IMR-90 (cell line): ENCODE measurements around the gene CCDC7. TPM values are rescaled to one million over a fixed set of nuclear protein-coding genes. Genes with fewer than 3 reads are reported as not detected.

Experiments used
- ATAC-seq: fragments of 200-7000 bp; cut with Tn5 transposase; 2 replicates; pipeline ENCODE4 v1.9.1; 2020; ENCODE audit warnings: low read depth, mild to moderate bottlenecking, moderate library complexity
- BruUV-seq: library from RNA; stranded (reverse); fragments of 400-500 nt; replicated peaks from 2 replicates; lab custom pipeline; 2021; lab: Mats Ljungman, UMichigan
- CTCF ChIA-PET: fragments of 300-600 bp; formaldehyde crosslinking; extraction: SDS; loops from one replicate; lab custom pipeline; 2021; ENCODE audit warnings: antibody characterized with exemption; lab: Yijun Ruan, JAX
- POLR2A ChIA-PET: fragments of 300-600 bp; sonication (Branson Sonifier 250); formaldehyde crosslinking; loops from one replicate; lab custom pipeline; 2022; ENCODE audit warnings: antibody characterized with exemption; ENCODE audit not compliant: unreplicated experiment; lab: Charles Lee
- DNase-seq: peaks from one replicate; pipeline ENCODE4 v3.0.0; 2013
- H2AFZ ChIP-seq: replicated peaks from 2 replicates; pipeline ENCODE3; 2013; ENCODE audit warnings: low read length, mild to moderate bottlenecking; ENCODE audit not compliant: poor library complexity
- H2AK5ac ChIP-seq: 2 replicates; pipeline ENCODE4 v1.6.1; 2013; ENCODE audit warnings: low read depth, low read length, inconsistent platforms
- H2AK9ac ChIP-seq: replicated peaks from 2 replicates; pipeline ENCODE3; 2013; ENCODE audit warnings: mild to moderate bottlenecking, low read depth, low read length, moderate library complexity; ENCODE audit not compliant: poor library complexity
- H2BK120ac ChIP-seq: 2 replicates; pipeline ENCODE4 v1.6.1; 2013; ENCODE audit warnings: low read depth, low read length, inconsistent platforms
- H2BK15ac ChIP-seq: 3 replicates; pipeline ENCODE4 v1.6.1; 2013; ENCODE audit warnings: low read depth, low read length, inconsistent platforms
- H2BK20ac ChIP-seq: 2 replicates; pipeline ENCODE4 v1.6.1; 2013; ENCODE audit warnings: low read depth, mild to moderate bottlenecking, inconsistent platforms, low read length, moderate library complexity
- H2BK5ac ChIP-seq: 2 replicates; pipeline ENCODE4 v1.6.1; 2013; ENCODE audit warnings: mild to moderate bottlenecking, low read depth, low read length, inconsistent platforms; ENCODE audit not compliant: poor library complexity, severe bottlenecking
- H3K14ac ChIP-seq: replicated peaks from 2 replicates; pipeline ENCODE4 v1.6.1; 2013; ENCODE audit warnings: low read depth, low read length, inconsistent platforms
- H3K18ac ChIP-seq: 2 replicates; pipeline ENCODE4 v1.6.1; 2013; ENCODE audit warnings: low read depth, low read length, control low read depth
- H3K23ac ChIP-seq: 2 replicates; pipeline ENCODE4 v1.6.1; 2013; ENCODE audit warnings: low read depth, low read length, inconsistent platforms
- H3K27ac ChIP-seq: 2 replicates; pipeline ENCODE4 v1.5.1; 2013; ENCODE audit warnings: mild to moderate bottlenecking, control low read depth, low read length; ENCODE audit not compliant: insufficient read depth
- H3K27me3 ChIP-seq: 2 replicates; pipeline ENCODE4 v1.6.1; 2013; ENCODE audit warnings: low read length; ENCODE audit not compliant: control insufficient read depth, insufficient read depth
- H3K36me3 ChIP-seq: 2 replicates; pipeline ENCODE4 v1.6.1; 2013; ENCODE audit warnings: low read length, mixed read lengths; ENCODE audit not compliant: control insufficient read depth, insufficient read depth
- H3K4ac ChIP-seq: 2 replicates; pipeline ENCODE4 v1.6.1; 2013; ENCODE audit warnings: low read depth, low read length, inconsistent platforms
- H3K4me1 ChIP-seq: 2 replicates; pipeline ENCODE4 v1.6.1; 2013; ENCODE audit warnings: low read length, mixed read lengths; ENCODE audit not compliant: control insufficient read depth, insufficient read depth
- H3K4me2 ChIP-seq: 2 replicates; pipeline ENCODE4 v1.6.1; 2013; ENCODE audit warnings: low read depth, mild to moderate bottlenecking, control low read depth, low read length, moderate library complexity
- H3K4me3 ChIP-seq: 2 replicates; pipeline ENCODE4 v1.5.1; 2013; ENCODE audit warnings: low read depth, mild to moderate bottlenecking, control low read depth, low read length, moderate library complexity; ENCODE audit not compliant: insufficient read depth
- H3K56ac ChIP-seq: 2 replicates; pipeline ENCODE4 v1.6.1; 2013; ENCODE audit warnings: low read length, inconsistent platforms; ENCODE audit not compliant: insufficient read depth; ENCODE audit errors: extremely low read depth
- H3K79me1 ChIP-seq, 2 experiments: 2 replicates each; pipeline ENCODE4 v1.6.1; 2013; ENCODE audit warnings: low read length in 2 of 2, inconsistent platforms in 1 of 2, low read depth in 1 of 2
- H3K9ac ChIP-seq: 2 replicates; pipeline ENCODE4 v1.6.1; 2013; ENCODE audit warnings: low read depth, low read length, control low read depth
- H3K9me1 ChIP-seq: 2 replicates; pipeline ENCODE4 v1.6.1; 2013; ENCODE audit warnings: low read length, inconsistent platforms; ENCODE audit not compliant: insufficient read depth
- H3K9me3 ChIP-seq: 2 replicates; pipeline ENCODE4 v1.6.1; 2013; ENCODE audit warnings: low read length; ENCODE audit not compliant: control insufficient read depth, insufficient read depth
- H4K20me1 ChIP-seq: 2 replicates; pipeline ENCODE4 v1.6.1; 2013; ENCODE audit warnings: low read length, inconsistent platforms; ENCODE audit not compliant: insufficient read depth
- H4K5ac ChIP-seq: 2 replicates; pipeline ENCODE4 v1.6.1; 2013; ENCODE audit warnings: mild to moderate bottlenecking, low read depth, low read length, control low read depth
- H4K8ac ChIP-seq, 2 experiments: 2 replicates each; pipeline ENCODE4 v1.6.1; 2013; ENCODE audit warnings: low read depth in 2 of 2, low read length in 2 of 2, control low read depth in 1 of 2, inconsistent platforms in 1 of 2
- H4K91ac ChIP-seq: 2 replicates; pipeline ENCODE4 v1.6.1; 2013; ENCODE audit warnings: low read depth, low read length, inconsistent platforms; ENCODE audit not compliant: insufficient read depth
- CEBPB ChIP-seq: IDR thresholded peaks from 2 replicates; pipeline ENCODE4 v1.6.1; 2012; ENCODE audit warnings: low read depth, low read length, improper control_type of control experiment
- MAZ ChIP-seq: IDR thresholded peaks from 2 replicates; pipeline ENCODE4 v1.6.1; 2012; ENCODE audit warnings: low read depth, mild to moderate bottlenecking, low read length, improper control_type of control experiment, moderate library complexity, borderline replicate concordance
- POLR2A ChIP-seq: IDR thresholded peaks from 2 replicates; pipeline ENCODE4 v1.6.1; 2012; ENCODE audit warnings: mild to moderate bottlenecking, low read depth, low read length
- SMC3 ChIP-seq: fragments of 150-350 bp; IDR thresholded peaks from 2 replicates; pipeline ENCODE4 v1.6.1; 2016; ENCODE audit warnings: low read depth, mild to moderate bottlenecking, antibody characterized with exemption, low read length, moderate library complexity
- WGBS, 2 experiments: methylation state at CpG; one replicate each; pipeline versions ENCODE4 v1.1.5 to v1.1.7; 2013; ENCODE audit warnings: missing lambda C conversion rate in 2 of 2; ENCODE audit not compliant: insufficient read length in 1 of 2; ENCODE audit errors: extremely low coverage in 2 of 2; 5-methylcytosine and 5-hydroxymethylcytosine counted together
- dilution Hi-C: fragments of 300-500 bp; cut with HindIII; formaldehyde crosslinking; loops from one replicate; pipeline ENCODE4 v1.14.3; 2018; ENCODE audit warnings: low sequenced_read_pairs; ENCODE audit not compliant: unreplicated experiment
- in situ Hi-C: fragments of 300-500 bp; cut with MboI; formaldehyde crosslinking; loops from 3 replicates; pipeline ENCODE4 v1.14.3; 2019; ENCODE audit warnings: low sequenced_read_pairs, inconsistent platforms, mixed read lengths
- intact Hi-C: fragments of 100-400 bp; cut with micrococcal nuclease; formaldehyde crosslinking; loops from 2 replicates; pipeline ENCODE4 v1.10.0; 2022
- polyA plus RNA-seq, 3 experiments: library from polyadenylated mRNA; depleted of rRNA; stranded (reverse); fragments of >200 nt; gene quantifications; 2 replicates each; pipeline ENCODE4 v1.2.3, GENCODE V29; 2012; ENCODE audit warnings: low replicate concordance in 1 of 3
- total RNA-seq: library from RNA; depleted of rRNA; stranded (reverse); fragments of >200 nt; gene quantifications from 2 replicates; pipeline ENCODE4 v1.2.3, GENCODE V29; 2012
- TF ChIP-seq, protein P1 (sequence below): fragments of 150-350 bp; IDR thresholded peaks from 2 replicates; pipeline ENCODE4 v1.6.1; 2016; ENCODE audit warnings: low read depth, mild to moderate bottlenecking, low read length, moderate library complexity, borderline replicate concordance

The CCDC7 gene
- total and polyA plus RNA-seq, 2 of the 4 experiments (the other 2 are of a cell fraction) = 0.74 to 4.3 TPM

DNA sequence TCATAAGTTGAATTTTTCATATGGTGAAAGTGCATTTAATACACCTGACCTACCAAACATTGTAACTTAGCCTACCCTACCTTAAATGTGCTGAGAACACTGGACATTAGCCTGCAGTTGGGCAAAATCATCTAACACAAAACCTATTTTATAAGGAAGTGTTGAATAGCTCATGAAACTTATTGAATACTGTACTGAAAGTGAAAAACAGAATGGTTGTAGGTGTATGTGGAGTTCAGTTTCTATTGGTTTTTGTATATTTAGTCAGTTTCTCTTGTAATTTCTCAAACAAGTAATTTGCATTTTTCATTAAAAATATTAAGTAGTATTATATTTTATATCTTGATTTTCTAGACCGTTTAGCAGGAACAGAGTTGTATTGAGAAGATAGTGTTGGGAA lies 15.3 kb downstream of the CCDC7 start:
- dilution Hi-C loops (no loop called here), intact Hi-C loops (no loop called here), in situ Hi-C loops (no loop called here)
- Histone ChIP-seq H3K18ac (no peak overlapping the region), H2AFZ (no peak overlapping the region), H3K14ac (no peak overlapping the region), H2AK5ac (no peak overlapping the region), H3K56ac (no peak overlapping the region), H4K91ac (no peak overlapping the region), H2BK15ac (no peak overlapping the region), H3K9me1 (no peaks in the 10 kb centered on the region), H3K27me3 (no peaks in the 10 kb centered on the region), H2BK120ac (no peak overlapping the region), H3K4me2 (no peak overlapping the region), H3K4me3 (no peak overlapping the region), H3K27ac (no peak overlapping the region), H4K8ac (no peak overlapping the region), H4K5ac (no peak overlapping the region), H3K4me1 (no peaks in the 10 kb centered on the region), H4K20me1 (no peaks in the 10 kb centered on the region), H3K23ac (no peak overlapping the region), H3K79me1 (no peaks in the 10 kb centered on the region), H2BK5ac (no peak overlapping the region), H3K4ac (no peak overlapping the region), H3K9me3 (no peaks in the 10 kb centered on the region), H3K9ac (no peak overlapping the region), H2BK20ac (no peak overlapping the region), H3K36me3 (no peaks in the 10 kb centered on the region), H2AK9ac (no peak overlapping the region)
- ChIA-PET POLR2A (no interaction called here), CTCF (no interaction called here)
- no TSS peak for BruUV-seq
- ATAC-seq (no peak), DNase-seq (no peak)
- WGBS, 2 experiments = no CpG with 5 or more reads among the region's 1 CpG
- TF ChIP-seq, protein P1, sequence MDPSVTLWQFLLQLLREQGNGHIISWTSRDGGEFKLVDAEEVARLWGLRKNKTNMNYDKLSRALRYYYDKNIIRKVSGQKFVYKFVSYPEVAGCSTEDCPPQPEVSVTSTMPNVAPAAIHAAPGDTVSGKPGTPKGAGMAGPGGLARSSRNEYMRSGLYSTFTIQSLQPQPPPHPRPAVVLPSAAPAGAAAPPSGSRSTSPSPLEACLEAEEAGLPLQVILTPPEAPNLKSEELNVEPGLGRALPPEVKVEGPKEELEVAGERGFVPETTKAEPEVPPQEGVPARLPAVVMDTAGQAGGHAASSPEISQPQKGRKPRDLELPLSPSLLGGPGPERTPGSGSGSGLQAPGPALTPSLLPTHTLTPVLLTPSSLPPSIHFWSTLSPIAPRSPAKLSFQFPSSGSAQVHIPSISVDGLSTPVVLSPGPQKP = no peak
- no peak for TF ChIP-seq POLR2A
- no peak for TF ChIP-seq CEBPB
- no peak for TF ChIP-seq SMC3
- no peak for TF ChIP-seq MAZ
